Transverse colon (tissue), 4 donors: ENCODE measurements around the gene TP53BP1. TPM values are rescaled to one million over a fixed set of nuclear protein-coding genes. Genes with fewer than 3 reads are reported as not detected.

Source experiments
- DNase-seq: peaks from one replicate; pipeline ENCODE4 v3.0.0-alpha.2; 2019
- H3K27ac ChIP-seq, 4 donors: fragments of 200-600 bp; sonication (generic); 2 replicates each; pipeline ENCODE4 v1.5.1; 2016 to 2018; ENCODE audit warnings: inconsistent platforms in 4 of 4
- H3K27me3 ChIP-seq: fragments of 200-600 bp; sonication (generic); 2 replicates; pipeline ENCODE4 v1.5.1; 2017; ENCODE audit warnings: inconsistent platforms
- H3K36me3 ChIP-seq, 4 donors: fragments of 200-600 bp; sonication (generic); 2 replicates each; pipeline ENCODE4 v1.5.1; 2017 to 2019; ENCODE audit warnings: inconsistent platforms in 4 of 4
- H3K4me1 ChIP-seq, 4 donors: fragments of 200-600 bp; sonication (generic); 2 replicates each; pipeline ENCODE4 v1.5.1; 2017 to 2020; ENCODE audit warnings: inconsistent platforms in 4 of 4
- H3K4me3 ChIP-seq, 4 donors: fragments of 200-600 bp; sonication (generic); 1 replicate in 1 of 4; 2 replicates in 3 of 4; pipeline versions ENCODE4 v1.5.1 to v1.6.1; 2017 to 2019; ENCODE audit warnings: inconsistent platforms in 4 of 4
- H3K9me3 ChIP-seq, 2 donors: fragments of 200-600 bp; sonication (generic); 2 replicates each; pipeline ENCODE4 v1.5.1; 2017 to 2019; ENCODE audit warnings: inconsistent platforms in 2 of 2
- CTCF ChIP-seq, 5 experiments: fragments of 200-600 bp in 3 of 5; fragments of 450-650 bp in 2 of 5; sonication (generic) in 3 of 5; IDR thresholded peaks; 1 replicate in 2 of 5; 2 replicates in 3 of 5; pipeline ENCODE4 v1.5.1; 2016 to 2017; ENCODE audit warnings: antibody characterized with exemption in 5 of 5, inconsistent platforms in 3 of 5, mild to moderate bottlenecking in 2 of 5, moderate library complexity in 1 of 5
- EP300 ChIP-seq: sonication (generic); formaldehyde crosslinking; IDR thresholded peaks from one replicate; pipeline ENCODE4 v1.6.1; 2017; ENCODE audit warnings: antibody characterized with exemption, low read depth
- POLR2A ChIP-seq: fragments of 450-650 bp; IDR thresholded peaks from one replicate; pipeline ENCODE4 v1.6.1; 2016; ENCODE audit warnings: antibody characterized with exemption, mild to moderate bottlenecking, moderate library complexity
- POLR2AphosphoS5 ChIP-seq, 3 donors: sonication (generic); formaldehyde crosslinking; IDR thresholded peaks; one replicate each; pipeline ENCODE4 v1.6.1; 2016; ENCODE audit warnings: antibody characterized with exemption in 3 of 3
- WGBS, 2 donors: methylation state at CpG; one replicate each; pipeline ENCODE4 v1.1.5; 2018; ENCODE audit warnings: low coverage in 1 of 2; 5-methylcytosine and 5-hydroxymethylcytosine counted together
- in situ Hi-C, 4 donors: fragments of 200-750 bp; cut with MboI; loops; one replicate each; pipeline versions ENCODE4 v1.15.0 to v1.15.1; 2017; ENCODE audit warnings: low sequenced_read_pairs in 3 of 4, low pct_ligation_motif_present in 1 of 4, low pct_unique_long_range_greater_than_20kb in 1 of 4
- intact Hi-C: fragments of 100-400 bp; cut with DNase I; formaldehyde crosslinking; loops from one replicate; pipeline ENCODE4 v1.15.1; 2023; ENCODE audit warnings: low total_unique reads
- total RNA-seq, 4 donors: library from RNA; depleted of rRNA; stranded (reverse); fragments of >200 nt; gene quantifications; one replicate each; pipeline ENCODE4 v1.1.0, GENCODE V29; 2016

The TP53BP1 gene
- total RNA-seq, 4 donors from 2014 or later, result 25.1 to 40.8 (median 33.7) TPM

GRCh38 chr15:43471975-43472374 is 21.0 kb downstream of the TP53BP1 start:
- peaks cover 0 to 53% (median 20%) of the 10 kb centered on the region in 4 donors for H3K36me3 ChIP-seq
- no peak for TF ChIP-seq POLR2A
- no peak for TF ChIP-seq EP300
- TF ChIP-seq POLR2AphosphoS5 (IDR thresholded peaks at IDR 0.05), result no peak
- TF ChIP-seq CTCF (IDR thresholded peaks at IDR 0.05), result no peak
- intact Hi-C loops (no loop called here), in situ Hi-C loops (no loop called here)
- H3K9me3 ChIP-seq, result no peaks in the 10 kb centered on the region
- no peaks in the 10 kb centered on the region for H3K4me1 ChIP-seq
- no peak for DNase-seq
- H3K27me3 ChIP-seq, result no peaks in the 10 kb centered on the region
- no peak overlapping the region for H3K27ac ChIP-seq
- no peak overlapping the region for H3K4me3 ChIP-seq

GRCh38 chr15:43469867-43470266 is 23.1 kb downstream of the TP53BP1 start:
- in situ Hi-C loops (no loop called here), intact Hi-C loops (no loop called here)
- DNase-seq, result no peak
- H3K4me3 ChIP-seq, result no peak overlapping the region
- 64 to 89% methylated on average over 3 of the region's 3 CpGs for WGBS, 2 donors
- no peaks in the 10 kb centered on the region for H3K27me3 ChIP-seq
- no peaks in the 10 kb centered on the region for H3K9me3 ChIP-seq
- peaks cover 0 to 33% (median 12%) of the 10 kb centered on the region in 4 donors for H3K36me3 ChIP-seq
- no peak overlapping the region for H3K27ac ChIP-seq
- H3K4me1 ChIP-seq, result no peaks in the 10 kb centered on the region
- TF ChIP-seq POLR2AphosphoS5 (IDR thresholded peaks at IDR 0.05) (no peak), POLR2A (no peak), EP300 (no peak), CTCF (IDR thresholded peaks at IDR 0.05) (no peak)

GRCh38 chr15:43465100-43465499 is 27.9 kb downstream of the TP53BP1 start:
- no peaks in the 10 kb centered on the region for H3K27me3 ChIP-seq
- DNase-seq, result no peak
- H3K36me3 ChIP-seq, result peaks cover 0 to 24% (median 4%) of the 10 kb centered on the region in 4 donors
- H3K9me3 ChIP-seq, result no peaks in the 10 kb centered on the region
- in situ Hi-C loops (no loop called here), intact Hi-C loops (no loop called here)
- no peaks in the 10 kb centered on the region for H3K4me1 ChIP-seq
- TF ChIP-seq CTCF (IDR thresholded peaks at IDR 0.05) (no peak), EP300 (no peak), POLR2A (no peak), POLR2AphosphoS5 (IDR thresholded peaks at IDR 0.05) (no peak)
- 75 to 82% methylated on average over 2 of the region's 2 CpGs for WGBS, 2 donors
- no peak overlapping the region for H3K27ac ChIP-seq
- H3K4me3 ChIP-seq, result no peak overlapping the region

GRCh38 chr15:43463998-43464397 is 29.0 kb downstream of the TP53BP1 start:
- in situ Hi-C loops, result no loop called here
- no peak overlapping the region for H3K27ac ChIP-seq
- intact Hi-C loops, result no loop called here
- no peaks in the 10 kb centered on the region for H3K4me1 ChIP-seq
- no peaks in the 10 kb centered on the region for H3K9me3 ChIP-seq
- TF ChIP-seq POLR2AphosphoS5 (IDR thresholded peaks at IDR 0.05), result no peak
- DNase-seq, result no peak
- H3K4me3 ChIP-seq, result no peak overlapping the region
- peaks cover 0 to 23% (median 6%) of the 10 kb centered on the region in 4 donors for H3K36me3 ChIP-seq
- H3K27me3 ChIP-seq, result no peaks in the 10 kb centered on the region
- 80 to 91% methylated on average over 1 of the region's 1 CpG for WGBS, 2 donors

GRCh38 chr15:43463507-43463906 is 29.4 kb downstream of the TP53BP1 start:
- H3K36me3 ChIP-seq, result peaks cover 0 to 19% (median 6%) of the 10 kb centered on the region in 4 donors

More at GRCh38 chr15:43463507-43463906, 29.4 kb downstream of the TP53BP1 start:
- Histone ChIP-seq H3K4me3 (no peak overlapping the region), H3K9me3 (no peaks in the 10 kb centered on the region), H3K27me3 (no peaks in the 10 kb centered on the region), H3K4me1 (no peaks in the 10 kb centered on the region), H3K27ac (no peak overlapping the region)
- WGBS, 2 donors, result 50 to 83% methylated on average over 1 of the region's 1 CpG
- DNase-seq, result no peak
- intact Hi-C loops (no loop called here), in situ Hi-C loops (no loop called here)
- TF ChIP-seq CTCF (IDR thresholded peaks at IDR 0.05), result no peak
- no peak for TF ChIP-seq POLR2A
- TF ChIP-seq EP300, result no peak
- TF ChIP-seq POLR2AphosphoS5 (IDR thresholded peaks at IDR 0.05), result no peak
